ENCODE data around the gene TAOK1. TPM values are rescaled to one million over a fixed set of nuclear protein-coding genes. Genes with fewer than 3 reads are reported as not detected.

TAOK1 gene
- total and polyA plus RNA-seq, 2 experiments from 2014 or later, result 5.2 to 46.1 TPM

DNA sequence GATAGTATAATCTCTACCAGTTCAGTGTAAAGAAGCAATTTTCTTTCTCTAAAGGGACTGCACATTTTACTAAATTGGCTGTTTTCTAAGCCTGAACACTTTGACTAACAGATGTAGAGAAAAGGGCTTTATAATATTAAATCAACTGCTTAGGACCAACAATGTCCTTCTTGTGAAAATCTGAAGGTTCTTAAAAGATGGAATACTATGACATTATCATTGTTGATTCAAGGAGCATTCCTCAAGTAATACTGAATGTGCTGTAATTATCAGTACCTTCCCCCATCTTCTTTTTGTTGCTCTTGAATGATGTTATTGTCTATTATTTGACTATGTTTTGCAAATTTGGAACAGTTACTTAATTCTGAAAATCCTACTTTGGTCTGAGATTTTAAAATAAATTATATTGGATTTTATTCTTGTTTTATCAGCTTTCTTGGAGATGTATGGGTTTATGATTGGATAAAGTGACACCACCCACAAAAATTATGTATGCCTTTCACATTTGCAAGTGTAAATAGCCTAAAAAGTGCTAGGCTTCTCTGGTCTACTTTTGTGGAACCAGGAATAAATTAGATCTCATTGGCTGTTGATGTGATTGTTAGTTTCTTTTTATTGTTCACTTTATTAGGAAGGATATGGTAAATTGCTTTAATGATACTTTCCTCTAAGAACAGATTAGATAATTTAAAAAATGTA is 53.0 kb downstream of the TAOK1 start:
- Histone ChIP-seq H3K79me2 (peaks cover 100% of the 10 kb centered on the region), H2AFZ (no peak overlapping the region), H3K4me1 (ENCODE audit: insufficient read depth) (no peaks in the 10 kb centered on the region), H3K27me3 (no peaks in the 10 kb centered on the region), H3K4me3 (no peak overlapping the region), H3K4me2 (no peak overlapping the region), H3K9me2 (replicated peaks; ENCODE audit: insufficient read depth) (no peaks in the 10 kb centered on the region), H3K27ac (no peak overlapping the region), H3K36me3 (replicated peaks; ENCODE audit: insufficient read depth, low read depth) (no peaks in the 10 kb centered on the region), H3K9me3 (ENCODE audit: low read depth) (no peaks in the 10 kb centered on the region), H4K20me1 (ENCODE audit: insufficient read depth, poor library complexity, severe bottlenecking) (peaks cover 88% of the 10 kb centered on the region)
- no peak for DNase-seq (ENCODE audit: low spot score)
- TF ChIP-seq EZH2phosphoT487 (IDR thresholded peaks at IDR 0.05; ENCODE audit: low read depth, severe bottlenecking, unreplicated experiment), result no peak
- TF ChIP-seq, protein P1, sequence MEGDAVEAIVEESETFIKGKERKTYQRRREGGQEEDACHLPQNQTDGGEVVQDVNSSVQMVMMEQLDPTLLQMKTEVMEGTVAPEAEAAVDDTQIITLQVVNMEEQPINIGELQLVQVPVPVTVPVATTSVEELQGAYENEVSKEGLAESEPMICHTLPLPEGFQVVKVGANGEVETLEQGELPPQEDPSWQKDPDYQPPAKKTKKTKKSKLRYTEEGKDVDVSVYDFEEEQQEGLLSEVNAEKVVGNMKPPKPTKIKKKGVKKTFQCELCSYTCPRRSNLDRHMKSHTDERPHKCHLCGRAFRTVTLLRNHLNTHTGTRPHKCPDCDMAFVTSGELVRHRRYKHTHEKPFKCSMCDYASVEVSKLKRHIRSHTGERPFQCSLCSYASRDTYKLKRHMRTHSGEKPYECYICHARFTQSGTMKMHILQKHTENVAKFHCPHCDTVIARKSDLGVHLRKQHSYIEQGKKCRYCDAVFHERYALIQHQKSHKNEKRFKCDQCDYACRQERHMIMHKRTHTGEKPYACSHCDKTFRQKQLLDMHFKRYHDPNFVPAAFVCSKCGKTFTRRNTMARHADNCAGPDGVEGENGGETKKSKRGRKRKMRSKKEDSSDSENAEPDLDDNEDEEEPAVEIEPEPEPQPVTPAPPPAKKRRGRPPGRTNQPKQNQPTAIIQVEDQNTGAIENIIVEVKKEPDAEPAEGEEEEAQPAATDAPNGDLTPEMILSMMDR (IDR thresholded peaks at IDR 0.05; ENCODE audit: poor library complexity), result no peak
- TF ChIP-seq EZH2 (IDR thresholded peaks at IDR 0.05; ENCODE audit: borderline replicate concordance), result no peak

DNA sequence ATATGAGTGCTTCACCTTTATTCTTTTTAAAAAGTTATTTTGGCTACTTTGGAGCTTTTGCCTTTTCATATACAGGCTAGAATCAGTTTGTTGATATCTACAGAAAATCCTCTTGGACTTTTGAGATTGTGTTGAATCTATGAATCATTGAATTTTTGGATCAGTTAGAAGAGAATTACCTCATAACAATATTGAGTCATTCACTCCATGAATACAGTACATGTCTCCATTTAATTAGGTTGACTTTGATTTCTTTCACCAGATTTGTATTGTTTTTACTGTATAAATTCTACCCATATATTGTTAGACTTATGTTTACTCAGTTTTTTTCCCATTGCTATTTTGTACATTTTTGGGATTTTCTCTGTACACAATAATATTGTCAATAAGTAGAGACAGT is 54.4 kb downstream of the TAOK1 start:
- TF ChIP-seq, protein P1 (IDR thresholded peaks at IDR 0.05; ENCODE audit: poor library complexity), result no peak
- no peak for TF ChIP-seq EZH2 (IDR thresholded peaks at IDR 0.05; ENCODE audit: borderline replicate concordance)
- no peak for TF ChIP-seq EZH2phosphoT487 (IDR thresholded peaks at IDR 0.05; ENCODE audit: low read depth, severe bottlenecking, unreplicated experiment)
- H3K79me2 ChIP-seq, result peaks cover 100% of the 10 kb centered on the region
- no peaks in the 10 kb centered on the region for H3K27me3 ChIP-seq
- no peak overlapping the region for H3K27ac ChIP-seq
- no peaks in the 10 kb centered on the region for H3K36me3 ChIP-seq (replicated peaks; ENCODE audit: insufficient read depth, low read depth)
- H3K9me3 ChIP-seq (ENCODE audit: low read depth), result no peaks in the 10 kb centered on the region
- H4K20me1 ChIP-seq (ENCODE audit: insufficient read depth, poor library complexity, severe bottlenecking), result peaks cover 92% of the 10 kb centered on the region
- H3K4me3 ChIP-seq, result no peak overlapping the region
- H3K4me1 ChIP-seq (ENCODE audit: insufficient read depth), result no peaks in the 10 kb centered on the region
- H3K9me2 ChIP-seq (replicated peaks; ENCODE audit: insufficient read depth), result no peaks in the 10 kb centered on the region
- no peak overlapping the region for H3K4me2 ChIP-seq
- no peak overlapping the region for H2AFZ ChIP-seq
- no peak for DNase-seq (ENCODE audit: low spot score)

DNA sequence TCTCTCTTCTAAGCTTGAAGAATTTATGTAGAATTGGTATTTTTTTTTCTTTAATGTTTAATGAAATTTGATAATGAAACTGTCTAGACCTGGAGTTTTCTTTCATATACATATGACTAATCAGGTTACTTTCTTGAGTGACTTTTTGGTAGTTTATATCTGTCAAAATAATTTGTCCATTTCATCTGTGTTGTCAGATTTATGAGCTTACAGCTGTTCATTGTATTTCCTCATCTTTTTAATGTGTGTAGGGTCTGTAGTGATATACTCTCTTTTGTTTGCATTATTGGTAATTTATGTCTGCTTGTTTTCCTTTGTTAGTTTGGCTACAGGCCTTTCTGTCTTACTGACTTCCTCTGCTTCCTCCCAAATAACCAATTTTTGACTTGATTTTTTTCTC is 55.7 kb downstream of the TAOK1 start:
- Histone ChIP-seq H3K4me3 (no peak overlapping the region), H3K27ac (no peak overlapping the region), H4K20me1 (ENCODE audit: insufficient read depth, poor library complexity, severe bottlenecking) (peaks cover 92% of the 10 kb centered on the region), H3K9me3 (ENCODE audit: low read depth) (no peaks in the 10 kb centered on the region), H3K36me3 (replicated peaks; ENCODE audit: insufficient read depth, low read depth) (no peaks in the 10 kb centered on the region), H3K79me2 (peaks cover 100% of the 10 kb centered on the region), H2AFZ (no peak overlapping the region), H3K4me2 (no peak overlapping the region), H3K4me1 (ENCODE audit: insufficient read depth) (no peaks in the 10 kb centered on the region), H3K27me3 (no peaks in the 10 kb centered on the region), H3K9me2 (replicated peaks; ENCODE audit: insufficient read depth) (no peaks in the 10 kb centered on the region)
- DNase-seq (ENCODE audit: low spot score), result no peak
- TF ChIP-seq, protein P1 (IDR thresholded peaks at IDR 0.05; ENCODE audit: poor library complexity), result no peak
- no peak for TF ChIP-seq EZH2 (IDR thresholded peaks at IDR 0.05; ENCODE audit: borderline replicate concordance)
- no peak for TF ChIP-seq EZH2phosphoT487 (IDR thresholded peaks at IDR 0.05; ENCODE audit: low read depth, severe bottlenecking, unreplicated experiment)

Data from hepatocyte (in vitro differentiated cells).